Measurements from ENCODE around the gene DLG2. TPM values are rescaled to one million over a fixed set of nuclear protein-coding genes. Genes with fewer than 3 reads are reported as not detected.

DLG2 gene
- total and polyA plus RNA-seq, 2 of the 4 experiments (the other 2 are of a cell fraction): 0.31 to 0.36 TPM

DNA sequence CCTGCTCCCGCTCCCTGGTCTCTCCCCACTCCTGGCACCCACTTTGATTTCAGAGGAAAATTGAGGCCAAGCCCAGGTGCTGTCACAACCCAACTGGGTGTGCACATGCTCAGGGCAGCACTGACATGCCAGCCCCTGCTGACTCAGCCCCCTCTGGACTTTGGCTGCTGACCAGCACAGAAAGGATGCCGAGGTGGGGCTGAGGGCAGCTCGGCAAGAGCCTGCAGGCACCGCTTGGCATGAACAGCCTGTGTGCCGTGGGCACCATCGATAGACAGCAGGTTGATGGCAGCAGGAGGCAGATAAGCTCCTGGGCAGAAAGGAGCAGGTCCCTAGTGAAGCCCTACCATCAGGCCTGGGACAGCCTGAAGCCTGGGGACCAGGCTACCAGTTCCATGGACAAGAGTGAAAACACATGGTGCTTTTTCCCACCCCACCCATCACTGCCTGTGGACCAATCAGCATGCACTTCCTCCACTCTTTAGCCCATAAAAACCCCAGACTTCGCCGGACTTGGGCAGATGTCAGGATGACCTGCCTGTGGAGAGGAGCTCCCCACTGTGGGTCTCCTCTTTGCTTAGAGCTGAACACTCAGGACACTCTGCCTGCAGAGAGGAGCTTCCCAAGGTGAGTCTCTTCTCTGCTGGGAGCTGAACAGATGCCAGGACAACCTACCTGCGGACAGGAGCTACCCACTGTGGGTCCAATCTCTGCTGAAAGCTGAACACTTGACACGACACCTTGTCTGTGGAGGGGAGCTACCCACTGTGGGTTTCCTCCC, 832.3 kb downstream of the DLG2 start:
- in situ Hi-C loops (cut with MboI; ENCODE audit: low sequenced_read_pairs): no loop called here
- Histone ChIP-seq H4K8ac (ENCODE audit: low read depth in 2 of 2, low read length in 2 of 2) (no peak overlapping the region), H4K20me1 (ENCODE audit: insufficient read depth, low read length) (no peaks in the 10 kb centered on the region), H2AFZ (replicated peaks; ENCODE audit: low read length, poor library complexity) (no peak overlapping the region), H2AK5ac (ENCODE audit: low read depth, low read length) (no peak overlapping the region), H2BK120ac (ENCODE audit: low read depth, low read length) (no peak overlapping the region), H3K23ac (ENCODE audit: low read depth, low read length) (no peak overlapping the region), H3K4me3 (ENCODE audit: insufficient read depth, low read depth, low read length) (no peak overlapping the region), H2BK20ac (ENCODE audit: low read depth, low read length) (no peak overlapping the region), H4K5ac (ENCODE audit: low read depth, low read length) (no peak overlapping the region), H2BK15ac (ENCODE audit: low read depth, low read length) (no peak overlapping the region), H3K18ac (ENCODE audit: low read depth, low read length) (no peak overlapping the region), H3K27ac (ENCODE audit: insufficient read depth, low read length) (no peak overlapping the region), H2BK5ac (ENCODE audit: low read depth, low read length, poor library complexity, severe bottlenecking) (no peak overlapping the region), H3K9me1 (ENCODE audit: insufficient read depth, low read length) (no peaks in the 10 kb centered on the region), H3K27me3 (ENCODE audit: control insufficient read depth, insufficient read depth, low read length) (no peaks in the 10 kb centered on the region), H2AK9ac (replicated peaks; ENCODE audit: low read depth, low read length, poor library complexity) (no peak overlapping the region), H3K4me2 (ENCODE audit: low read depth, low read length) (no peak overlapping the region), H3K14ac (replicated peaks; ENCODE audit: low read depth, low read length) (no peak overlapping the region), H4K91ac (ENCODE audit: insufficient read depth, low read depth, low read length) (no peak overlapping the region), H3K56ac (ENCODE audit: extremely low read depth, insufficient read depth, low read length) (no peak overlapping the region), H3K9me3 (ENCODE audit: control insufficient read depth, insufficient read depth, low read length) (no peaks in the 10 kb centered on the region), H3K4ac (ENCODE audit: low read depth, low read length) (no peak overlapping the region), H3K36me3 (ENCODE audit: control insufficient read depth, insufficient read depth, low read length) (no peaks in the 10 kb centered on the region), H3K9ac (ENCODE audit: low read depth, low read length) (no peak overlapping the region), H3K79me1 (ENCODE audit: low read depth in 1 of 2, low read length in 2 of 2) (no peaks in the 10 kb centered on the region), H3K4me1 (ENCODE audit: control insufficient read depth, insufficient read depth, low read length) (no peaks in the 10 kb centered on the region)
- POLR2A ChIA-PET (ENCODE audit: unreplicated experiment): no interaction called here
- intact Hi-C loops (cut with micrococcal nuclease): no loop called here
- DNase-seq (no peak), ATAC-seq (ENCODE audit: low read depth) (no peak)
- no TSS peak for BruUV-seq (replicated peaks)
- dilution Hi-C loops (cut with HindIII; ENCODE audit: low sequenced_read_pairs, unreplicated experiment): no loop called here
- TF ChIP-seq BHLHE40 (IDR thresholded peaks at IDR 0.05; ENCODE audit: low read depth, low read length) (no peak), MAFK (IDR thresholded peaks at IDR 0.05; ENCODE audit: low read depth, low read length) (no peak), POLR2A (IDR thresholded peaks at IDR 0.05; ENCODE audit: low read depth, low read length) (no peak), MXI1 (IDR thresholded peaks at IDR 0.05; ENCODE audit: borderline replicate concordance, low read depth, low read length) (no peak), CHD1 (IDR thresholded peaks at IDR 0.05; ENCODE audit: low read depth, low read length) (no peak), RAD21 (IDR thresholded peaks at IDR 0.05; ENCODE audit: low read length) (no peak), NFE2L2 (IDR thresholded peaks at IDR 0.05; ENCODE audit: low read depth, low read length) (no peak), MAZ (IDR thresholded peaks at IDR 0.05; ENCODE audit: borderline replicate concordance, low read depth, low read length) (no peak), CEBPB (IDR thresholded peaks at IDR 0.05; ENCODE audit: low read depth, low read length) (no peak), ELK1 (IDR thresholded peaks at IDR 0.05; ENCODE audit: borderline replicate concordance, low read depth, low read length) (no peak), FOS (IDR thresholded peaks at IDR 0.05; ENCODE audit: low read depth, low read length) (no peak), RCOR1 (IDR thresholded peaks at IDR 0.05; ENCODE audit: insufficient replicate concordance, low read length) (no peak)
- TF ChIP-seq, protein P1, sequence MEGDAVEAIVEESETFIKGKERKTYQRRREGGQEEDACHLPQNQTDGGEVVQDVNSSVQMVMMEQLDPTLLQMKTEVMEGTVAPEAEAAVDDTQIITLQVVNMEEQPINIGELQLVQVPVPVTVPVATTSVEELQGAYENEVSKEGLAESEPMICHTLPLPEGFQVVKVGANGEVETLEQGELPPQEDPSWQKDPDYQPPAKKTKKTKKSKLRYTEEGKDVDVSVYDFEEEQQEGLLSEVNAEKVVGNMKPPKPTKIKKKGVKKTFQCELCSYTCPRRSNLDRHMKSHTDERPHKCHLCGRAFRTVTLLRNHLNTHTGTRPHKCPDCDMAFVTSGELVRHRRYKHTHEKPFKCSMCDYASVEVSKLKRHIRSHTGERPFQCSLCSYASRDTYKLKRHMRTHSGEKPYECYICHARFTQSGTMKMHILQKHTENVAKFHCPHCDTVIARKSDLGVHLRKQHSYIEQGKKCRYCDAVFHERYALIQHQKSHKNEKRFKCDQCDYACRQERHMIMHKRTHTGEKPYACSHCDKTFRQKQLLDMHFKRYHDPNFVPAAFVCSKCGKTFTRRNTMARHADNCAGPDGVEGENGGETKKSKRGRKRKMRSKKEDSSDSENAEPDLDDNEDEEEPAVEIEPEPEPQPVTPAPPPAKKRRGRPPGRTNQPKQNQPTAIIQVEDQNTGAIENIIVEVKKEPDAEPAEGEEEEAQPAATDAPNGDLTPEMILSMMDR (conservative IDR thresholded peaks at IDR 0.05; ENCODE audit: low read depth, low read length): no peak
- TF ChIP-seq, protein P2, sequence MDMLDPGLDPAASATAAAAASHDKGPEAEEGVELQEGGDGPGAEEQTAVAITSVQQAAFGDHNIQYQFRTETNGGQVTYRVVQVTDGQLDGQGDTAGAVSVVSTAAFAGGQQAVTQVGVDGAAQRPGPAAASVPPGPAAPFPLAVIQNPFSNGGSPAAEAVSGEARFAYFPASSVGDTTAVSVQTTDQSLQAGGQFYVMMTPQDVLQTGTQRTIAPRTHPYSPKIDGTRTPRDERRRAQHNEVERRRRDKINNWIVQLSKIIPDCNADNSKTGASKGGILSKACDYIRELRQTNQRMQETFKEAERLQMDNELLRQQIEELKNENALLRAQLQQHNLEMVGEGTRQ (IDR thresholded peaks at IDR 0.05; ENCODE audit: low read depth, low read length): no peak
- CTCF ChIA-PET: no interaction called here
- WGBS, 2 experiments (ENCODE audit: extremely low coverage in 2 of 2, insufficient read length in 1 of 2): 67% methylated on average over 3 of the region's 10 CpGs; no CpG with 5 or more reads in 1 of the 2 experiments

All from IMR-90 (cell line).